IPS-18a (cell line): ENCODE measurements around the gene KLRD1.
"Not testable (repeated sequence)": the region's sequence is repeated elsewhere in the genome, so short reads cannot be mapped to it uniquely, and the experiment has no call there.

Experiments
- H3K27ac ChIP-seq: one replicate; pipeline ENCODE4 v1.5.1; 2013; ENCODE audit warnings: low read length
- H3K27me3 ChIP-seq: one replicate; pipeline ENCODE4 v1.6.1; 2013; ENCODE audit warnings: mild to moderate bottlenecking, low read length; ENCODE audit not compliant: control insufficient read depth, insufficient read depth
- H3K36me3 ChIP-seq: one replicate; pipeline ENCODE4 v1.6.1; 2013; ENCODE audit warnings: low read depth, low read length; ENCODE audit not compliant: control insufficient read depth
- H3K4me1 ChIP-seq: one replicate; pipeline ENCODE4 v1.6.1; 2013; ENCODE audit warnings: low read depth, low read length; ENCODE audit not compliant: control insufficient read depth
- H3K4me3 ChIP-seq: one replicate; pipeline ENCODE4 v1.5.1; 2013; ENCODE audit warnings: low read length
- H3K9ac ChIP-seq: one replicate; pipeline ENCODE4 v1.6.1; 2013; ENCODE audit warnings: mild to moderate bottlenecking, low read length, moderate library complexity
- H3K9me3 ChIP-seq: one replicate; pipeline ENCODE4 v1.6.1; 2013; ENCODE audit warnings: low read depth, low read length; ENCODE audit not compliant: control insufficient read depth

KLRD1 gene

DNA sequence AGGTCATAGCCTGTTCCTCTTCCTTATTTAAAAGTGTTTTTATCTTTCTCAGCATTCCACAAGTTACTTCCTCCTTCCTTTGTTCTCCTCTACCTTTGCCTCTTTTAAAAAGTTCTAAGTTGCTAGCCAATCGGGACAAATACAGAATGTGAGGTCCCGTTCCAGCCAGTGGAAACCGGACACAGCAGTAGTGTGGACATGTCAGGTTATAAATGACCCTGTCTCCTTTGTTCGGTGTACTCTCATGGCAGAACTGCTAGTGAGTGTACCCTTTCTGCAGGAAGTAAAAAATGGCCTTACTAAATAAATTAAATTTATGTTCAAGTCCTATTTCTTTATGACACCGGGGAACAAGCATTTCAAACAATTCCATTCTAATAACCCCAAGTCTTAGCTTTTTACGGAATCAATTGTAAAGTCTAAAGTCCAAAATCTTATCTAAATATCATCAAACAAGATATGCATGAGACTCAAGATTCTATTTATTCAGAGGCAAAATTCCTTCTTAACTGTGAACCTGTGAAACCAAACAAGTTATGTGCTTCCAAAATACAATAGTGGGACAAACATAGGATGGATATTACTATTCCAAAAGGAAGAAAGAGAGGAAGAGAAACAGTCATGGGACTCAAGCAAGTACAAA lies 64.3 kb downstream of the KLRD1 start:
- not testable (repeated sequence) for H3K9ac ChIP-seq, H3K9me3 ChIP-seq, H3K4me3 ChIP-seq, H3K36me3 ChIP-seq, H3K27ac ChIP-seq, H3K4me1 ChIP-seq, H3K27me3 ChIP-seq

DNA sequence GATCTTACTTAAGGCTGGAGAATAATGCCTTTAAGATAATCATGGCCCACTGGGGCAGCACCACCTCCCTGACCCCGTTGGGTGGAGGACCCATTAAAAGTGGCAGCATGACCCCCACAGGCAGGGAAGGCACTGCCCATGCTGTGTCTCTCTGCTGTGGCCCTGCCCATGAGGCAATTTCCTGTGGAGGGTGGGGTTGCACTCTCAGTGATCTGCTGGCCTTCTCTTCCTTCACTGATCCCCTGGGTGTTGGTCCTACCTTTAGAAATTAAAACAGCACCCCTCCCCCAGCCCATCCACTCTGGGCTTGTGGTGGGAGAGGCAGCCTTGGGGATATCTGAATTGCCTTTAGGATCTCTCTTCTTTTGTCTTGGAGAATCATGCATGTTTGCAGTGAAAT lies 64.9 kb downstream of the KLRD1 start:
- Histone ChIP-seq H3K27ac (no peak overlapping the region), H3K9ac (no peak overlapping the region), H3K27me3 (no peaks in the 10 kb centered on the region), H3K4me3 (no peak overlapping the region), H3K36me3 (no peaks in the 10 kb centered on the region), H3K9me3 (no peaks in the 10 kb centered on the region), H3K4me1 (peaks cover 6% of the 10 kb centered on the region)

DNA sequence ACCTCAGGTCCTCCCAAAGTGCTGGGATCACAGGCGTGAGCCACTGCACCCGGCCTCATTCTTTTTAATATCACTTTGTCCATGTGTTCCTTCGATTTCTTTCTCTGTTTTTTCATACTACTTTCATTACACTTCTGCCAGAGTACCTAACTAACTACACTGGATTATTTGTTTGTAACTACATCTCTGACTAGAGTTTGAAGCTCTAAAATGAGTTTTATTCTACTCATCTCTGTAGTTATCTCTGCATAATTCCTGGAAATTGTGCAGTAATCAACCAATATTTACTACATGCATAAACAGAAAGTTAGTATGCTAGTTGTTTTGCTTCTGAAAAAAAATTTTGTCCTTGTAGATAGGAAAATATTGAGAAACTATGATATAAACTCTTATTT lies 67.0 kb downstream of the KLRD1 start:
- Histone ChIP-seq H3K27me3 (no peaks in the 10 kb centered on the region), H3K36me3 (no peaks in the 10 kb centered on the region), H3K27ac (no peak overlapping the region), H3K4me1 (peaks cover 6% of the 10 kb centered on the region), H3K9ac (no peak overlapping the region), H3K4me3 (no peak overlapping the region), H3K9me3 (no peaks in the 10 kb centered on the region)

DNA sequence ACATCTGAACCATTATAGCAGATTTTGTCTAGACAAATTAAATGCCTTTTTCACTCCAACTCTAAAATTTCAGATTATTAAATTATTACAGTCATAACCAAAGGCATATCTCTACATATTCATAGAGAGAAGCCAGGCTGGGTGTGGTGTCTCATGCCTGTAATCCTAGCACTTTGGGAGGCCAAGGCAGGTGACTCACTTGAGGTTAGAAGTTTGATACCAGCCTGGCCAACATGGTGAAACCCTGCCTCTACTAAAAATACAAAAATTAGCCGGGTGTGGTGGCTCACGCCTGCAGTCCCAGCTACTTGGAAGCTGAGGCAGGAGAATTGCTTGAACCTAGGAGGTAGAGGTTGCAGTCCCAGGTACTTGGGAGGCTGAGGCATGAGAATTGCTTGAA lies 71.1 kb downstream of the KLRD1 start:
- H3K36me3 ChIP-seq, H3K4me1 ChIP-seq, H3K27me3 ChIP-seq, H3K4me3 ChIP-seq, H3K9ac ChIP-seq, H3K9me3 ChIP-seq, H3K27ac ChIP-seq: not testable (repeated sequence)
